ENCODE results near the gene SLC2A1.

GRCh38 chr1:42914092-42914627 lies 44.5 kb downstream of the SLC2A1 start:
- TF ChIP-seq CTCF (IDR thresholded peaks at IDR 0.05) = no peak
- TF ChIP-seq POLR2A (IDR thresholded peaks at IDR 0.05) = no peak
